Measurements from ENCODE around the gene MPV17. TPM values are rescaled to one million over a fixed set of nuclear protein-coding genes. Genes with fewer than 3 reads are reported as not detected.
A peak's percentile ranks its signal among the peaks of the same experiment; 100 is the strongest.

Gene MPV17
- total and polyA plus RNA-seq, 2 of the 13 experiments (the other 11 are each of a cell fraction or from before 2014, with no cell fraction given), result 48.9 to 129 TPM

DNA sequence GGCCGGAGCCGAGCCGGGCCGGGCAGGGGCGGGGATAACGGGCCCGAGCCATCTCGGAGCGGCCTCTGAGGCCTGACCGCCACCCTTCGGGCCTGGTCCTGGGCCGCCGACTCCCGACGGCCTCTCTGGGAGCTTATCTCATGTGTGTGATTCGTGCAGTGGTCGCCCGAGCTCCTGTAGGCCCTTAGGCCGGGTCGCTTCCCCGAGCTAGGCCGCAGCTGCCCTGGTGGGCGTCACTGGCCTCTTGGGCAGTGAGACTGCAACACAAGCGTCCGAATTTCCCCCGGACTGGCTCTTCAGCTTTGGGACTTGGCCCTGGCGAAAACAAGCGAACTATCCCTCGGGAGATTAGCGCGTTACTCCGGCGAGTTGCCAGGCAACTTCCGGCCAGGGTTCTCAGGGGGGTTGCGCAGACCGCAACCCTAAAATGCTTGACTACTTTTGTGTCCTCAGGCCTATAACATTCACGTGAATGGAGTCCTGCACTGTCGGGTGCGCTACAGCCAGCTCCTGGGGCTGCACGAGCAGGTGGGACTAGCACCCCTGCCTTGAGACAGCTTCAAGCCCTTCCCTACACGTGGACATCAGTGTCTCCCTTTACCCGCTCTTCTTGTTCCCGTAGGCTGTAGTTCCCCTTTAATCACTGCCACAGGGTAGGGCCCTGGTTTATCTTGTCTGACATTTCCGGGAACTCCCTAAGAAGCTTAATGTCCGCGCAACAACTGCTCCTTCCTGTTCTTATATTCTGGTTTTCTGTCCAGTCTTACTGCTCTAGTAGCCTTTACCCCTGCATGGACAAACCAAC lies 48.1 kb upstream of the MPV17 start (continued):
- no peak for TF ChIP-seq ZNF724P (CRISPR knock-in tag; IDR thresholded peaks at IDR 0.05; ENCODE audit: borderline replicate concordance)
- TF ChIP-seq, protein P1, sequence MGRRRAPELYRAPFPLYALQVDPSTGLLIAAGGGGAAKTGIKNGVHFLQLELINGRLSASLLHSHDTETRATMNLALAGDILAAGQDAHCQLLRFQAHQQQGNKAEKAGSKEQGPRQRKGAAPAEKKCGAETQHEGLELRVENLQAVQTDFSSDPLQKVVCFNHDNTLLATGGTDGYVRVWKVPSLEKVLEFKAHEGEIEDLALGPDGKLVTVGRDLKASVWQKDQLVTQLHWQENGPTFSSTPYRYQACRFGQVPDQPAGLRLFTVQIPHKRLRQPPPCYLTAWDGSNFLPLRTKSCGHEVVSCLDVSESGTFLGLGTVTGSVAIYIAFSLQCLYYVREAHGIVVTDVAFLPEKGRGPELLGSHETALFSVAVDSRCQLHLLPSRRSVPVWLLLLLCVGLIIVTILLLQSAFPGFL (CRISPR knock-in tag; IDR thresholded peaks at IDR 0.05), result no peak
- TF ChIP-seq ERF (CRISPR knock-in tag; IDR thresholded peaks at IDR 0.05), result no peak
- 0 out of 2 replicates have a peak, but pooled peaks have one; percentile 9 for TF ChIP-seq ZIK1 (CRISPR knock-in tag; IDR thresholded peaks at IDR 0.05; ENCODE audit: borderline replicate concordance, low read depth)
- no peak for TF ChIP-seq RARA (CRISPR knock-in tag; IDR thresholded peaks at IDR 0.05)
- no peak for TF ChIP-seq SRF (IDR thresholded peaks at IDR 0.05; ENCODE audit: low read depth, low read length)
- TF ChIP-seq ZBTB20 (CRISPR knock-in tag; IDR thresholded peaks at IDR 0.05; ENCODE audit: borderline replicate concordance, low read depth), result 0 out of 2 replicates have a peak, but pooled peaks have one; percentile 11
- TF ChIP-seq, protein P2, sequence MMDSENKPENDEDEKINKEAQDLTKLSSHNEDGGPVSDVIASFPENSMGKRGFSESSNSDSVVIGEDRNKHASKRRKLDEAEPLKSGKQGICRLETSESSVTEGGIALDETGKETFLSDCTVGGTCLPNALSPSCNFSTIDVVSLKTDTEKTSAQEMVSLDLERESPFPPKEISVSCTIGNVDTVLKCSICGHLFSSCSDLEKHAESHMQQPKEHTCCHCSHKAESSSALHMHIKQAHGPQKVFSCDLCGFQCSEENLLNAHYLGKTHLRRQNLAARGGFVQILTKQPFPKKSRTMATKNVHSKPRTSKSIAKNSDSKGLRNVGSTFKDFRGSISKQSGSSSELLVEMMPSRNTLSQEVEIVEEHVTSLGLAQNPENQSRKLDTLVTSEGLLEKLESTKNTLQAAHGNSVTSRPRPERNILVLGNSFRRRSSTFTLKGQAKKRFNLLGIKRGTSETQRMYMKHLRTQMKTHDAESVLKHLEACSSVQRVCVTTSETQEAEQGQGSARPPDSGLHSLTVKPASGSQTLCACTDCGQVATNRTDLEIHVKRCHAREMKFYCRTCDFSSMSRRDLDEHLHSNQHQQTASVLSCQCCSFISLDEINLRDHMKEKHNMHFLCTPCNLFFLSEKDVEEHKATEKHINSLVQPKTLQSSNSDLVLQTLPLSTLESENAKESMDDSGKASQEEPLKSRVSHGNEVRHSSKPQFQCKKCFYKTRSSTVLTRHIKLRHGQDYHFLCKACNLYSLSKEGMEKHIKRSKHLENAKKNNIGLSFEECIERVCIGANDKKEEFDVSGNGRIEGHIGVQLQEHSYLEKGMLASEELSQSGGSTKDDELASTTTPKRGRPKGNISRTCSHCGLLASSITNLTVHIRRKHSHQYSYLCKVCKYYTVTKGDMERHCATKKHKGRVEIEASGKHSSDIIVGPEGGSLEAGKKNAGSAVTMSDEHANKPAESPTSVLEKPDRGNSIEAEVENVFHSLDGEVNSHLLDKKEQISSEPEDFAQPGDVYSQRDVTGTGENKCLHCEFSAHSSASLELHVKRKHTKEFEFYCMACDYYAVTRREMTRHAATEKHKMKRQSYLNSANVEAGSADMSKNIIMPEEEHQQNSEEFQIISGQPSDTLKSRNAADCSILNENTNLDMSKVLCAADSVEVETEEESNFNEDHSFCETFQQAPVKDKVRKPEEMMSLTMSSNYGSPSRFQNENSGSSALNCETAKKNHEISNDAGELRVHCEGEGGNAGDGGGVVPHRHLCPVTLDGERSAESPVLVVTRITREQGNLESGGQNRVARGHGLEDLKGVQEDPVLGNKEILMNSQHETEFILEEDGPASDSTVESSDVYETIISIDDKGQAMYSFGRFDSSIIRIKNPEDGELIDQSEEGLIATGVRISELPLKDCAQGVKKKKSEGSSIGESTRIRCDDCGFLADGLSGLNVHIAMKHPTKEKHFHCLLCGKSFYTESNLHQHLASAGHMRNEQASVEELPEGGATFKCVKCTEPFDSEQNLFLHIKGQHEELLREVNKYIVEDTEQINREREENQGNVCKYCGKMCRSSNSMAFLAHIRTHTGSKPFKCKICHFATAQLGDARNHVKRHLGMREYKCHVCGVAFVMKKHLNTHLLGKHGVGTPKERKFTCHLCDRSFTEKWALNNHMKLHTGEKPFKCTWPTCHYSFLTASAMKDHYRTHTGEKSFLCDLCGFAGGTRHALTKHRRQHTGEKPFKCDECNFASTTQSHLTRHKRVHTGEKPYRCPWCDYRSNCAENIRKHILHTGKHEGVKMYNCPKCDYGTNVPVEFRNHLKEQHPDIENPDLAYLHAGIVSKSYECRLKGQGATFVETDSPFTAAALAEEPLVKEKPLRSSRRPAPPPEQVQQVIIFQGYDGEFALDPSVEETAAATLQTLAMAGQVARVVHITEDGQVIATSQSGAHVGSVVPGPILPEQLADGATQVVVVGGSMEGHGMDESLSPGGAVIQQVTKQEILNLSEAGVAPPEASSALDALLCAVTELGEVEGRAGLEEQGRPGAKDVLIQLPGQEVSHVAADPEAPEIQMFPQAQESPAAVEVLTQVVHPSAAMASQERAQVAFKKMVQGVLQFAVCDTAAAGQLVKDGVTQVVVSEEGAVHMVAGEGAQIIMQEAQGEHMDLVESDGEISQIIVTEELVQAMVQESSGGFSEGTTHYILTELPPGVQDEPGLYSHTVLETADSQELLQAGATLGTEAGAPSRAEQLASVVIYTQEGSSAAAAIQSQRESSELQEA (CRISPR knock-in tag; IDR thresholded peaks at IDR 0.05; ENCODE audit: not compliant biosample characterization), result no peak
- no peak for TF ChIP-seq PAF1 (CRISPR knock-in tag; IDR thresholded peaks at IDR 0.05)
- peak; percentile 85 for TF ChIP-seq ZSCAN12 (CRISPR knock-in tag; IDR thresholded peaks at IDR 0.05)
- TF ChIP-seq HNF4G (IDR thresholded peaks at IDR 0.05; ENCODE audit: borderline replicate concordance, low read depth, low read length), result no peak
- no peak for TF ChIP-seq HNF4G (CRISPR knock-in tag; IDR thresholded peaks at IDR 0.05; ENCODE audit: borderline replicate concordance, low read depth)
- TF ChIP-seq, protein P3, sequence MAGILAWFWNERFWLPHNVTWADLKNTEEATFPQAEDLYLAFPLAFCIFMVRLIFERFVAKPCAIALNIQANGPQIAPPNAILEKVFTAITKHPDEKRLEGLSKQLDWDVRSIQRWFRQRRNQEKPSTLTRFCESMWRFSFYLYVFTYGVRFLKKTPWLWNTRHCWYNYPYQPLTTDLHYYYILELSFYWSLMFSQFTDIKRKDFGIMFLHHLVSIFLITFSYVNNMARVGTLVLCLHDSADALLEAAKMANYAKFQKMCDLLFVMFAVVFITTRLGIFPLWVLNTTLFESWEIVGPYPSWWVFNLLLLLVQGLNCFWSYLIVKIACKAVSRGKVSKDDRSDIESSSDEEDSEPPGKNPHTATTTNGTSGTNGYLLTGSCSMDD (CRISPR knock-in tag; IDR thresholded peaks at IDR 0.05), result peak; percentile 49; the same call in 1 of the 2 replicates
- no peak for TF ChIP-seq RXRA (CRISPR knock-in tag; IDR thresholded peaks at IDR 0.05)
- peak; percentile 23; the same call in 1 of the 2 replicates for TF ChIP-seq KDM5A (IDR thresholded peaks at IDR 0.05; ENCODE audit: borderline replicate concordance, low read length)
- TF ChIP-seq ZNF234 (CRISPR knock-in tag; conservative IDR thresholded peaks at IDR 0.05), result peak; percentile 48; the same call in 1 of the 2 replicates
- TF ChIP-seq ZC3H13 (CRISPR knock-in tag; IDR thresholded peaks at IDR 0.05), result no peak
- TF ChIP-seq ZNF761 (CRISPR knock-in tag; conservative IDR thresholded peaks at IDR 0.05), result no peak
- peak; percentile 21; the same call in 1 of the 2 replicates for TF ChIP-seq ZNF816 (CRISPR knock-in tag; IDR thresholded peaks at IDR 0.05; ENCODE audit: borderline replicate concordance)

All from HepG2 (cell line).